GM19328 (cell line): ENCODE data around the gene E2F6.
"Not testable (repeated sequence)": the region's sequence is repeated elsewhere in the genome, so short reads cannot be mapped to it uniquely, and the experiment has no call there.

Source experiments
- ATAC-seq: cut with Tn5 transposase; IDR thresholded peaks from one replicate; pipeline ENCODE4 v1.9.1; 2021; ENCODE audit warnings: mild to moderate bottlenecking, moderate library complexity; ENCODE audit not compliant: unreplicated experiment

Gene E2F6

GRCh38 chr2:11416931-11417330 lies 49.0 kb downstream of the E2F6 start:
- no peak for ATAC-seq

- no peak for ATAC-seq
These were observed 49.8 kb downstream of the E2F6 start for GRCh38 chr2:11416186-11416585.

- ATAC-seq: no peak
These were observed 51.4 kb downstream of the E2F6 start for GRCh38 chr2:11414372-11415124.

- ATAC-seq: no peak
These were observed 53.5 kb downstream of the E2F6 start for GRCh38 chr2:11412449-11412810.

GRCh38 chr2:11411768-11412448 lies 54.1 kb downstream of the E2F6 start:
- ATAC-seq: no peak

GRCh38 chr2:11411244-11411643 lies 54.7 kb downstream of the E2F6 start:
- no peak for ATAC-seq

GRCh38 chr2:11410101-11410500 lies 55.9 kb downstream of the E2F6 start:
- no peak for ATAC-seq

- no peak for ATAC-seq
These were observed 56.4 kb downstream of the E2F6 start for GRCh38 chr2:11409572-11409959.

GRCh38 chr2:11408959-11409571 lies 56.9 kb downstream of the E2F6 start:
- no peak for ATAC-seq

GRCh38 chr2:11407413-11407812 lies 58.5 kb downstream of the E2F6 start:
- ATAC-seq: no peak

- no peak for ATAC-seq
These were observed 59.0 kb downstream of the E2F6 start for GRCh38 chr2:11406958-11407381.

GRCh38 chr2:11406267-11406957 lies 59.5 kb downstream of the E2F6 start:
- ATAC-seq: no peak

- ATAC-seq: no peak
These were observed 60.2 kb downstream of the E2F6 start for GRCh38 chr2:11405599-11406266.

- ATAC-seq: not testable (repeated sequence)
These were observed 60.9 kb downstream of the E2F6 start for GRCh38 chr2:11405074-11405406.

GRCh38 chr2:11404376-11405073 lies 61.4 kb downstream of the E2F6 start:
- ATAC-seq: no peak

- ATAC-seq: no peak
These were observed 63.5 kb downstream of the E2F6 start for GRCh38 chr2:11402436-11402835.

- no peak for ATAC-seq
These were observed 66.6 kb downstream of the E2F6 start for GRCh38 chr2:11399438-11399762.

- no peak for ATAC-seq
These were observed 67.1 kb downstream of the E2F6 start for GRCh38 chr2:11398750-11399437.

- ATAC-seq: no peak
These were observed 68.4 kb downstream of the E2F6 start for GRCh38 chr2:11397513-11397912.
